SU-DHL-6 (cell line): ENCODE results near the gene GPR107.

Source experiments
- EZH2phosphoT487 ChIP-seq: fragments of 200-600 bp; sonication (generic), shearing (Covaris generic); conservative IDR thresholded peaks from 2 replicates; pipeline ENCODE4 v1.6.1; 2018; ENCODE audit warnings: mild to moderate bottlenecking, antibody characterized with exemption, low read length, moderate library complexity, mixed read lengths
- TF ChIP-seq, protein P1 (sequence below): fragments of 200-600 bp; sonication (generic); IDR thresholded peaks from one replicate; pipeline ENCODE4 v1.5.1; 2017; ENCODE audit warnings: antibody characterized with exemption, mild to moderate bottlenecking, low read length, moderate library complexity; ENCODE audit not compliant: insufficient read depth, poor library complexity, severe bottlenecking

DNA sequence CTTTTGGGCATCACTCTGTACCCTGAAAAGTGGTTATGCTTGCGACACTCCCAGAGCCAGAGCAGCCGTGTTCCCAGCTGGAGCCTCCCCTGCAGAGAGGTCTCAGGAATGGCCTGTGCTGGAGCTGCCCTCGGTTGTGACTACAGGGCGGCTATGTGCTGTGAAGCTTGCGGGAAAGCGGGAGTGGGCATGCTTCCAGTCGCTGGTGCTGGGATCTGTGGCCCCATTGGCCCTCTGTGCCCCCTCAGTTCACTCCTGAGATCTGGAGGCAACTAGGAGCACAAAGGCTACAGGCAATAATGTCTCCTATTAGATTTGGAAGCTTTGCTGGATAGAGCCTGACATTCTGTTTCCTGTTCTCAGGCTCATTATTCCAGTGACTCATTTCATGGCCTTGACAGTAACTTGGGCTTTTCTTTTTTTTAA lies 56.9 kb downstream of the GPR107 start:
- TF ChIP-seq, protein P1, sequence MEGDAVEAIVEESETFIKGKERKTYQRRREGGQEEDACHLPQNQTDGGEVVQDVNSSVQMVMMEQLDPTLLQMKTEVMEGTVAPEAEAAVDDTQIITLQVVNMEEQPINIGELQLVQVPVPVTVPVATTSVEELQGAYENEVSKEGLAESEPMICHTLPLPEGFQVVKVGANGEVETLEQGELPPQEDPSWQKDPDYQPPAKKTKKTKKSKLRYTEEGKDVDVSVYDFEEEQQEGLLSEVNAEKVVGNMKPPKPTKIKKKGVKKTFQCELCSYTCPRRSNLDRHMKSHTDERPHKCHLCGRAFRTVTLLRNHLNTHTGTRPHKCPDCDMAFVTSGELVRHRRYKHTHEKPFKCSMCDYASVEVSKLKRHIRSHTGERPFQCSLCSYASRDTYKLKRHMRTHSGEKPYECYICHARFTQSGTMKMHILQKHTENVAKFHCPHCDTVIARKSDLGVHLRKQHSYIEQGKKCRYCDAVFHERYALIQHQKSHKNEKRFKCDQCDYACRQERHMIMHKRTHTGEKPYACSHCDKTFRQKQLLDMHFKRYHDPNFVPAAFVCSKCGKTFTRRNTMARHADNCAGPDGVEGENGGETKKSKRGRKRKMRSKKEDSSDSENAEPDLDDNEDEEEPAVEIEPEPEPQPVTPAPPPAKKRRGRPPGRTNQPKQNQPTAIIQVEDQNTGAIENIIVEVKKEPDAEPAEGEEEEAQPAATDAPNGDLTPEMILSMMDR: no peak
- TF ChIP-seq EZH2phosphoT487: no peak
